ENCODE results near the gene CDK6. TPM values are rescaled to one million over a fixed set of nuclear protein-coding genes. Genes with fewer than 3 reads are reported as not detected.

CDK6 gene
- total and polyA plus RNA-seq, 9 of the 15 experiments (the other 6 are each of a cell fraction or from before 2014, with no cell fraction given), result 7.6 to 109 (median 44.4) TPM

DNA sequence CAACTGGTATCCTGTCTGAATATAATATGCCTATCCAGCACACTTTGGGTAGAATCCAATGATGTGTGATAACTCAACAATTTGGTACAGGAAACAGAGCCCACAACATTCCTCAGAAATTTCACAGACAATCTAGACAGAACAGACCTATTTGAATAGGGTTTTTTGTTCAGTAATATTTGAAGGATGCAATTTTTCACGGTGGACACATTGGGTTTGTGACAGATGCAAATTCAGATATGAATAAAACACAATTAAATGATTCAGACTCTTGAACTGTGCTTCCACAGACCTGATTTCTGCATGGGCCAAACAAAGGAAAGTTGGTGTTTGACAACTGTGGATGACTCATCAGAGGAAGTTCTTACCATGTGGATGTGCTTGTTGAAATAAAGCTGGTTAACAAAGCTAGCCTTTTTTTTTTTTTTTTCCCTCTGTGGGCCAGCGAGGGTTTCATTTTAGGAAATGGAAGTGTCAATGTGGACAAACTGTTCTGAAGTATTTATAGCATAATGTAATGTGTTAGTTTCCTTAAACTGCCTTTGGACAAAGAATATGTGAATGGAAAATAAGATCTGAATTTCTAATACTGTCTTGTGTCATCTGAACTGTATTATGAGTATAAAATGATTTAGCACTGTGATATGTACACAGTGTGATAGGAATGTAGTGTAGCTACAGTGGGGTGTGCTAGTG is 203.0 kb downstream of the CDK6 start (continued):
- TF ChIP-seq ZNF140 (CRISPR knock-in tag; IDR thresholded peaks at IDR 0.05) (no peak), C11orf30 (IDR thresholded peaks at IDR 0.05; ENCODE audit: low read depth) (peak; percentile 26; the same call in 1 of the 2 replicates), SMARCA4 (IDR thresholded peaks at IDR 0.05) (peak; percentile 62), SMC3 (conservative IDR thresholded peaks at IDR 0.05; ENCODE audit: insufficient read depth, low read depth, low read length) (no peak), SOX6 (IDR thresholded peaks at IDR 0.05) (peak; percentile 63; the same call in 1 of the 2 replicates), MBD1 (CRISPR knock-in tag; IDR thresholded peaks at IDR 0.05) (no peak), SLC30A9 (CRISPR knock-in tag; IDR thresholded peaks at IDR 0.05) (no peak), EP400 (IDR thresholded peaks at IDR 0.05) (peak; percentile 26; the same call in 1 of the 2 replicates), DNMT1 (IDR thresholded peaks at IDR 0.05) (no peak), NFE2 (IDR thresholded peaks at IDR 0.05; ENCODE audit: low read depth) (peak; percentile 46), ATF3 (IDR thresholded peaks at IDR 0.05) (peak; percentile 98), ATF3 (CRISPR knock-in tag; conservative IDR thresholded peaks at IDR 0.05) (no peak; the same call in 1 of the 2 replicates), BACH1 (tag; IDR thresholded peaks at IDR 0.05) (0 out of 2 replicates have a peak, but pooled peaks have one; percentile 18), HLTF (IDR thresholded peaks at IDR 0.05) (no peak)
- TF ChIP-seq, protein P1, sequence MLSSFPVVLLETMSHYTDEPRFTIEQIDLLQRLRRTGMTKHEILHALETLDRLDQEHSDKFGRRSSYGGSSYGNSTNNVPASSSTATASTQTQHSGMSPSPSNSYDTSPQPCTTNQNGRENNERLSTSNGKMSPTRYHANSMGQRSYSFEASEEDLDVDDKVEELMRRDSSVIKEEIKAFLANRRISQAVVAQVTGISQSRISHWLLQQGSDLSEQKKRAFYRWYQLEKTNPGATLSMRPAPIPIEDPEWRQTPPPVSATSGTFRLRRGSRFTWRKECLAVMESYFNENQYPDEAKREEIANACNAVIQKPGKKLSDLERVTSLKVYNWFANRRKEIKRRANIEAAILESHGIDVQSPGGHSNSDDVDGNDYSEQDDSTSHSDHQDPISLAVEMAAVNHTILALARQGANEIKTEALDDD (IDR thresholded peaks at IDR 0.05), result peak; percentile 87
- TF ChIP-seq, protein P2, sequence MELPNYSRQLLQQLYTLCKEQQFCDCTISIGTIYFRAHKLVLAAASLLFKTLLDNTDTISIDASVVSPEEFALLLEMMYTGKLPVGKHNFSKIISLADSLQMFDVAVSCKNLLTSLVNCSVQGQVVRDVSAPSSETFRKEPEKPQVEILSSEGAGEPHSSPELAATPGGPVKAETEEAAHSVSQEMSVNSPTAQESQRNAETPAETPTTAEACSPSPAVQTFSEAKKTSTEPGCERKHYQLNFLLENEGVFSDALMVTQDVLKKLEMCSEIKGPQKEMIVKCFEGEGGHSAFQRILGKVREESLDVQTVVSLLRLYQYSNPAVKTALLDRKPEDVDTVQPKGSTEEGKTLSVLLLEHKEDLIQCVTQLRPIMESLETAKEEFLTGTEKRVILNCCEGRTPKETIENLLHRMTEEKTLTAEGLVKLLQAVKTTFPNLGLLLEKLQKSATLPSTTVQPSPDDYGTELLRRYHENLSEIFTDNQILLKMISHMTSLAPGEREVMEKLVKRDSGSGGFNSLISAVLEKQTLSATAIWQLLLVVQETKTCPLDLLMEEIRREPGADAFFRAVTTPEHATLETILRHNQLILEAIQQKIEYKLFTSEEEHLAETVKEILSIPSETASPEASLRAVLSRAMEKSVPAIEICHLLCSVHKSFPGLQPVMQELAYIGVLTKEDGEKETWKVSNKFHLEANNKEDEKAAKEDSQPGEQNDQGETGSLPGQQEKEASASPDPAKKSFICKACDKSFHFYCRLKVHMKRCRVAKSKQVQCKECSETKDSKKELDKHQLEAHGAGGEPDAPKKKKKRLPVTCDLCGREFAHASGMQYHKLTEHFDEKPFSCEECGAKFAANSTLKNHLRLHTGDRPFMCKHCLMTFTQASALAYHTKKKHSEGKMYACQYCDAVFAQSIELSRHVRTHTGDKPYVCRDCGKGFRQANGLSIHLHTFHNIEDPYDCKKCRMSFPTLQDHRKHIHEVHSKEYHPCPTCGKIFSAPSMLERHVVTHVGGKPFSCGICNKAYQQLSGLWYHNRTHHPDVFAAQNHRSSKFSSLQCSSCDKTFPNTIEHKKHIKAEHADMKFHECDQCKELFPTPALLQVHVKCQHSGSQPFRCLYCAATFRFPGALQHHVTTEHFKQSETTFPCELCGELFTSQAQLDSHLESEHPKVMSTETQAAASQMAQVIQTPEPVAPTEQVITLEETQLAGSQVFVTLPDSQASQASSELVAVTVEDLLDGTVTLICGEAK (IDR thresholded peaks at IDR 0.05), result peak; percentile 91
- TF ChIP-seq, protein P2 (CRISPR knock-in tag; IDR thresholded peaks at IDR 0.05), result peak; percentile 47; the same call in 1 of the 2 replicates

All from K562 (cell line).